Measurements from ENCODE around the gene KCNQ5.
A peak's percentile ranks its signal among the peaks of the same experiment; 100 is the strongest.

The KCNQ5 gene

DNA sequence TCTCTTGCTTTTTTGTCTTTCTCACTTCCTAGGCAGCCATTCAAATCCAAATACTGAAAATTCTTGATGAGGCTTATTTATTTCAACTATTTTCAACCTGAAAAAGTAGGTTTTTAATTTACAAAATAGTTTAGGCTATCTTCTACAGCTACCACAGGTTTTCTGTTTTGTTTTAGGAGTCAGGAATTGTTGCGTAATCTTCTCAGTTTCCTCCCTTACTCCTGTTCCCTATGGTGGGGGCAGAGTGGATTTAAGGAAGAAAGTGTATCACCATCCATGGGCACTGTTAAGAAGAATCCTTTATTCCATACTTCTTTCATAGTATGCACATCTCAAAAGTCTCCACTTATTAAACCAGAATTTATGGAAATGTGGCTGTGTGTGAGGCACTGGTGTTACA, 421.0 kb downstream of the KCNQ5 start:
- no peak overlapping the region for H3K4me3 ChIP-seq (ENCODE audit: low read length)
- TF ChIP-seq, protein P1, sequence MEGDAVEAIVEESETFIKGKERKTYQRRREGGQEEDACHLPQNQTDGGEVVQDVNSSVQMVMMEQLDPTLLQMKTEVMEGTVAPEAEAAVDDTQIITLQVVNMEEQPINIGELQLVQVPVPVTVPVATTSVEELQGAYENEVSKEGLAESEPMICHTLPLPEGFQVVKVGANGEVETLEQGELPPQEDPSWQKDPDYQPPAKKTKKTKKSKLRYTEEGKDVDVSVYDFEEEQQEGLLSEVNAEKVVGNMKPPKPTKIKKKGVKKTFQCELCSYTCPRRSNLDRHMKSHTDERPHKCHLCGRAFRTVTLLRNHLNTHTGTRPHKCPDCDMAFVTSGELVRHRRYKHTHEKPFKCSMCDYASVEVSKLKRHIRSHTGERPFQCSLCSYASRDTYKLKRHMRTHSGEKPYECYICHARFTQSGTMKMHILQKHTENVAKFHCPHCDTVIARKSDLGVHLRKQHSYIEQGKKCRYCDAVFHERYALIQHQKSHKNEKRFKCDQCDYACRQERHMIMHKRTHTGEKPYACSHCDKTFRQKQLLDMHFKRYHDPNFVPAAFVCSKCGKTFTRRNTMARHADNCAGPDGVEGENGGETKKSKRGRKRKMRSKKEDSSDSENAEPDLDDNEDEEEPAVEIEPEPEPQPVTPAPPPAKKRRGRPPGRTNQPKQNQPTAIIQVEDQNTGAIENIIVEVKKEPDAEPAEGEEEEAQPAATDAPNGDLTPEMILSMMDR (IDR thresholded peaks at IDR 0.05; ENCODE audit: insufficient read depth, low read depth, low read length, missing control alignments) = no peak
- peak; percentile 9 for DNase-seq (ENCODE audit: low read depth)

DNA sequence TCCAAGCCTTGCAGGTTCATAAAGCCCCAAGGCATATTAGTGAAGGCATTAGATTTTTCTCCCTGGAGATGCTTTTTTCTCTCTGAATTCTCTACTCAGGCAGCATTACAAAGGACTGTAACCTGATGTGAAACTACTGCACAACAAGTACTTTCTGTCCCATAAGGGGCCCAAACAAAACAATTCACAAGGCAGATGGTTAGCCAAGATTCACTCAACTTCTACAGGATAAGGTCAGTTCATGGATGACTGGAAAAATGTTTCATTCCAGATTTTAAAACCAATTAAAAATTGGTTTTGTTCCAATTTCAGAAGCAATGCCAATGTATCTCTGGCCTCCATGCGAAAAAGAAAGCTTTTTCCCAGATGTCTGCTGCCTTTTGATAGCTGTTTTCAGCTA, 421.6 kb downstream of the KCNQ5 start:
- no peak for DNase-seq (ENCODE audit: low read depth)
- TF ChIP-seq, protein P1 (IDR thresholded peaks at IDR 0.05; ENCODE audit: insufficient read depth, low read depth, low read length, missing control alignments) = no peak
- no peak overlapping the region for H3K4me3 ChIP-seq (ENCODE audit: low read length)

DNA sequence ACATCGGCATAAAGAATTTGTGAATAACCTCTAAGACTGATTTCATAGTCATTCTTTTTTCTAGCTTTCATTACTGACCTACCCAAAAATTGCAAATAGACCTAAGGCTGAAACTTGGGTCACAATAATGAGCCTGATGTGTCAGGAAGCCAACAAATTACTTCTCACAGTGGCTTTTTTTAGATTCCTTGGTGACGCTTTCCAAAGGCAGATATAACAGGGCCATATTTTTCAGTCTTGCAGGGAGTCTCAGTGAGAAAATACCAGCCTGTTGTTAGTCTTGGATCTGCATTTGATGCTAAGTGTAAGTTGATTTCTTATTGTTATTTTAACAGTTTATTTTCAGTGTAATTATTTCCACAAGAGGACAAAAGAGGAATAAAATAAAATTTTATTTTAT, 423.7 kb downstream of the KCNQ5 start:
- no peak overlapping the region for H3K4me3 ChIP-seq (ENCODE audit: low read length)

DNA sequence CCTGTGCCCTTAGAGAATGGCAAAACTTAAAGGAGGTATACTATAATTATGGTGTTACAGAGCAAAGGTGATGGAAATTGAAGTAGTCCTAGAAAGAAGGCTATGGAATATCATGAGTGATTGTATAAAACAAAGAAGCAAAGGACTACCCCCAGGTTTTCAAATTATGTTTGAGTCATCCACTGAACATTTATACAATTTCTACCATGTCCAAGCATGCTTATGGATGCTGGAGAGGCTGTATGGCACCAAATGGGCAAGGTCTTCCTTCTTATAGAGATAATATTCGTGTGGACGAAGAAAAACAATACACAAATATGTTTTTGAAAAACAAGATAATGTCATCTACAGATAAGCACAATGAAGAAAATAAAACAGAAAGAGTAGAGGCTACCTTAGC, 425.9 kb downstream of the KCNQ5 start:
- DNase-seq (ENCODE audit: low read depth) = peak; percentile 55
- H3K4me3 ChIP-seq (ENCODE audit: low read length) = no peak overlapping the region
- TF ChIP-seq, protein P1 (IDR thresholded peaks at IDR 0.05; ENCODE audit: insufficient read depth, low read depth, low read length, missing control alignments) = no peak

More for the DNA sequence above, 423.7 kb downstream of the KCNQ5 start:
- no peak for DNase-seq (ENCODE audit: low read depth)
- TF ChIP-seq, protein P1 (IDR thresholded peaks at IDR 0.05; ENCODE audit: insufficient read depth, low read depth, low read length, missing control alignments) = no peak

DNA sequence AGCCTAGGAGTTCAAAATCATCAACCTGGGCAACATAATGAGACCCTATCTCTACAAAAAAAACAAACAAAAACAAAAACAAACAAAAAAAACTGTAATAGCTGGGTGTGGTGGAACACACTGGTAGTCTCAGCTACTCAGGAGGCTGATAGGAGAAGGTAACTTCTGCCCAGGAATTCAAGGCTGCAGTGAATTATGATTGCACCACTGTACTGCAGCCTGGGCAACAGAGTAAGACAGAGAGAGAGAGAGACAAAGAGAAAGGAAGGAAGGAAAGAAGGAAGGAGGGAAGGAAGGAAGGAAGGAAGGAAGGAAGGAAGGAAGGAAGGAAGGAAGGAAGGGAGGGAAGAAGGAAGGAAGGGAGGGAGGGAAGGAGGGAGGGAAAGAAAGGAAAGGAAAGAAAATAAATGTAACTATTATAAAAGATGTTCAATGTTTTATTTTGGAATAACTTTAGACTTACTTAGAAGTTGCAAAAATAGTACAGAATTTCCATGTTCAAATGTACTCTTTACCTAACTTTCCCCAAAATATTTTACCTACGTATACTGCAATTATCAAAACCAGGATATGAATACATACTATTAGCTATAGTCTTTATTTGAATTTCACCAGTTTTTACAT, 428.2 kb downstream of the KCNQ5 start:
- no peak overlapping the region for H3K4me3 ChIP-seq (ENCODE audit: low read length)
- TF ChIP-seq, protein P1 (IDR thresholded peaks at IDR 0.05; ENCODE audit: insufficient read depth, low read depth, low read length, missing control alignments) = no peak
- DNase-seq (ENCODE audit: low read depth) = no peak

DNA sequence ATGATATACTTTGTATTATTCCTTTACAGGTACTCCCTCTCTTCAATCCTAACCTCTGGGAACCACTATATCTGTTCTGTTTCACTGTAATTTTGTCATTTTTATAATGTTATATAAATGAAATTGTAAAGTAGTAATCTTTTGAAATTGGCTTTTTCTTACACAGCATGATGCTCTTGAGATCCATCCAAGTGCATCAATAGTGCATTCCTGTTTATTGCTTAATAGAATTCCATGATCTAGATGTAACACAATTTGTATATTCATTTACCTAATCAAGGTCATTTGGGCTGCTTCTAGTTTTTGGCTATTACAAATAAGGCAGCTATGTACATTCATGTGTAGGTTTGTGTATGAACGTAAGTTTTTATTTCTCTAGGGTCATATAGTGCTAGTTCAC, 428.8 kb downstream of the KCNQ5 start:
- TF ChIP-seq, protein P1 (IDR thresholded peaks at IDR 0.05; ENCODE audit: insufficient read depth, low read depth, low read length, missing control alignments) = no peak
- DNase-seq (ENCODE audit: low read depth) = no peak
- no peak overlapping the region for H3K4me3 ChIP-seq (ENCODE audit: low read length)

DNA sequence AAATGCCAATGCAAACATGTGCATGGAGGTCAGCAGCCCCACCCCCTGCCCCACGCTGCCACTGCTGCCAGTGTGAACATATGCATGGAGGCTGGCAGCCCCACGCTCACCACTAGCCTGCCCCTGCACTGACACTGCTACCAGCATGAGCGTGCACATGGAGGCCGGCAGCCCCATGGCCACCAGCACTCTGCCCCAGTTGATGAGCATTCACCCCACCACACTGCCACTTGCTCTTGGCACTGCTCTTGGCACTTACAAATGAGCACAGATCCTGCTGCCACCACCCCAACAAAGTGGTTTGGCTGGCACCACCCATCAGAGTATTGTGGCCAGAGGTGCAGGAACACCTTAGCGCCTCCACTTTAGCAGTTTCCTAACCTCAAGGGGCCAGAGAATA, 429.3 kb downstream of the KCNQ5 start:
- TF ChIP-seq, protein P1 (IDR thresholded peaks at IDR 0.05; ENCODE audit: insufficient read depth, low read depth, low read length, missing control alignments) = no peak
- no peak for DNase-seq (ENCODE audit: low read depth)
- H3K4me3 ChIP-seq (ENCODE audit: low read length) = no peak overlapping the region

Measured in epithelial cell of esophagus (primary cell).